ENCODE data around the gene ACKR4. TPM values are rescaled to one million over a fixed set of nuclear protein-coding genes. Genes with fewer than 3 reads are reported as not detected.

ACKR4 gene
- total RNA-seq, 2 donors from 2014 or later = 7.3 to 13.5 TPM

- H3K27me3 ChIP-seq (replicated peaks; ENCODE audit: insufficient read depth) = no peaks in the 10 kb centered on the region
- H3K36me3 ChIP-seq = no peaks in the 10 kb centered on the region
- ATAC-seq (ENCODE audit: insufficient number of reproducible peaks, low FRiP score, low read depth) = no peak
- TF ChIP-seq, protein P1, sequence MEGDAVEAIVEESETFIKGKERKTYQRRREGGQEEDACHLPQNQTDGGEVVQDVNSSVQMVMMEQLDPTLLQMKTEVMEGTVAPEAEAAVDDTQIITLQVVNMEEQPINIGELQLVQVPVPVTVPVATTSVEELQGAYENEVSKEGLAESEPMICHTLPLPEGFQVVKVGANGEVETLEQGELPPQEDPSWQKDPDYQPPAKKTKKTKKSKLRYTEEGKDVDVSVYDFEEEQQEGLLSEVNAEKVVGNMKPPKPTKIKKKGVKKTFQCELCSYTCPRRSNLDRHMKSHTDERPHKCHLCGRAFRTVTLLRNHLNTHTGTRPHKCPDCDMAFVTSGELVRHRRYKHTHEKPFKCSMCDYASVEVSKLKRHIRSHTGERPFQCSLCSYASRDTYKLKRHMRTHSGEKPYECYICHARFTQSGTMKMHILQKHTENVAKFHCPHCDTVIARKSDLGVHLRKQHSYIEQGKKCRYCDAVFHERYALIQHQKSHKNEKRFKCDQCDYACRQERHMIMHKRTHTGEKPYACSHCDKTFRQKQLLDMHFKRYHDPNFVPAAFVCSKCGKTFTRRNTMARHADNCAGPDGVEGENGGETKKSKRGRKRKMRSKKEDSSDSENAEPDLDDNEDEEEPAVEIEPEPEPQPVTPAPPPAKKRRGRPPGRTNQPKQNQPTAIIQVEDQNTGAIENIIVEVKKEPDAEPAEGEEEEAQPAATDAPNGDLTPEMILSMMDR (IDR thresholded peaks at IDR 0.05) = no peak
- DNase-seq (ENCODE audit: low spot score) = no peak
- H3K27ac ChIP-seq = no peak overlapping the region
- peaks cover 4 to 29% of the 10 kb centered on the region in 2 donors for H3K4me1 ChIP-seq (ENCODE audit: control insufficient read depth in 1 of 2, low read depth in 2 of 2)
- H3K4me3 ChIP-seq = no peak overlapping the region
- H3K9me3 ChIP-seq = no peaks in the 10 kb centered on the region
Measured at GRCh38 chr3:132561003-132561402, 36.1 kb upstream of the ACKR4 start.

DNA sequence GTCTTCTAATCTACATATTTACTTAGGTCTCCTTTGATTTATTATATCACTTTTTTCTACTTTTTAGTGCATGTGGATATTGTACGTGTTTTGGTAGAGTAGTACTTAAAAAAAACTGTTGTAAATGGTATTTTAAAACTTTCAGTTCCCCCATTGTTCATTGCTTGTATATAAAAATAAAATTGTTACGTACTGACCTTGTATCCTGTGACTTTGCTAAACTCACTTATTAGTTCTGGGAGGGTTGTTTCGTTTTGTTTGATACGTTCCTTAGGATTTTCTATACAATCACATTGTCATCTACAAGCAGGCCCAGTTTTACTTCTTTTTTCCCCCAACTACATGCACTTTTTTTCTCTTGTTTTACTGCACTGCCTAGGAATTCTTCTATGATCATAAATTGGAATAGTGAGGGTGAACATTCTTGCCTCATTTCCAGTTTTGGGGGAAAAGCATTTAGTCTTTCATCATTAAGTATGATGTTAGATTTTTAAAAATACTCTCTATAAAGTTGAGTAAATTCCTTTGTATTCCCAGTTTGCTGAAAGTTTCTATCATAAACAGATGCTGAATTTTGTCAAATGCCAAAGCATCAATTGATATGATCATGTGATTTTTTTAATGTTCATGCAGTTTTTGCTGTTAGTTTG, 33.5 kb upstream of the ACKR4 start:
- H3K27ac ChIP-seq = peak overlapping the region; percentile 54 to 56
- no peak for ATAC-seq (ENCODE audit: insufficient number of reproducible peaks, low FRiP score, low read depth)

GRCh38 chr3:132564070-132564465, 33.0 kb upstream of the ACKR4 start:
- TF ChIP-seq, protein P1 (IDR thresholded peaks at IDR 0.05) = no peak
- H3K27ac ChIP-seq = peak overlapping the region; percentile 54 to 56

More for the DNA sequence above, 33.5 kb upstream of the ACKR4 start:
- no peaks in the 10 kb centered on the region for H3K36me3 ChIP-seq
- no peak for DNase-seq (ENCODE audit: low spot score)
- H3K4me1 ChIP-seq (ENCODE audit: control insufficient read depth in 1 of 2, low read depth in 2 of 2) = peaks cover 4 to 37% of the 10 kb centered on the region in 2 donors
- TF ChIP-seq, protein P1 (IDR thresholded peaks at IDR 0.05) = no peak
- no peak overlapping the region for H3K4me3 ChIP-seq
- H3K27me3 ChIP-seq (replicated peaks; ENCODE audit: insufficient read depth) = no peaks in the 10 kb centered on the region
- no peaks in the 10 kb centered on the region for H3K9me3 ChIP-seq

GRCh38 chr3:132568422-132568821, 28.6 kb upstream of the ACKR4 start:
- H3K4me1 ChIP-seq (ENCODE audit: control insufficient read depth in 1 of 2, low read depth in 2 of 2) = peaks cover 15 to 48% of the 10 kb centered on the region in 2 donors
- DNase-seq (ENCODE audit: low spot score) = no peak
- TF ChIP-seq, protein P1 (IDR thresholded peaks at IDR 0.05) = no peak
- H3K4me3 ChIP-seq = no peak overlapping the region
- H3K27ac ChIP-seq = peak overlapping the region; percentile 81
- H3K27me3 ChIP-seq (replicated peaks; ENCODE audit: insufficient read depth) = no peaks in the 10 kb centered on the region
- no peaks in the 10 kb centered on the region for H3K36me3 ChIP-seq
- no peaks in the 10 kb centered on the region for H3K9me3 ChIP-seq
- ATAC-seq (ENCODE audit: insufficient number of reproducible peaks, low FRiP score, low read depth) = no peak

More at GRCh38 chr3:132564070-132564465, 33.0 kb upstream of the ACKR4 start:
- no peaks in the 10 kb centered on the region for H3K9me3 ChIP-seq
- DNase-seq (ENCODE audit: low spot score) (no peak), ATAC-seq (ENCODE audit: insufficient number of reproducible peaks, low FRiP score, low read depth) (no peak)
- no peaks in the 10 kb centered on the region for H3K27me3 ChIP-seq (replicated peaks; ENCODE audit: insufficient read depth)
- H3K36me3 ChIP-seq = no peaks in the 10 kb centered on the region
- peaks cover 8 to 42% of the 10 kb centered on the region in 2 donors for H3K4me1 ChIP-seq (ENCODE audit: control insufficient read depth in 1 of 2, low read depth in 2 of 2)
- H3K4me3 ChIP-seq = no peak overlapping the region

GRCh38 chr3:132569153-132569552, 27.9 kb upstream of the ACKR4 start:
- peaks cover 17 to 48% of the 10 kb centered on the region in 2 donors for H3K4me1 ChIP-seq (ENCODE audit: control insufficient read depth in 1 of 2, low read depth in 2 of 2)
- peak overlapping the region; percentile 81 for H3K27ac ChIP-seq
- H3K27me3 ChIP-seq (replicated peaks; ENCODE audit: insufficient read depth) = no peaks in the 10 kb centered on the region
- peak; percentile 90 for ATAC-seq (ENCODE audit: insufficient number of reproducible peaks, low FRiP score, low read depth)
- H3K4me3 ChIP-seq = peak overlapping the region; percentile 40
- H3K36me3 ChIP-seq = no peaks in the 10 kb centered on the region
- TF ChIP-seq, protein P1 (IDR thresholded peaks at IDR 0.05) = no peak
- H3K9me3 ChIP-seq = no peaks in the 10 kb centered on the region
- no peak for DNase-seq (ENCODE audit: low spot score)
